Endothelial cell (in vitro differentiated cells): ENCODE measurements around the gene KCNIP3. TPM values are rescaled to one million over a fixed set of nuclear protein-coding genes. Genes with fewer than 3 reads are reported as not detected.
"Not testable (repeated sequence)": the region's sequence is repeated elsewhere in the genome, so short reads cannot be mapped to it uniquely, and the experiment has no call there.

Experiments used
- DNase-seq: peaks from one replicate; pipeline ENCODE4 v3.0.0; 2021; ENCODE audit warnings: low spot score
- H3K27ac Mint-ChIP-seq: one replicate; pipeline ENCODE4 v1.8.0; 2021; ENCODE audit warnings: mixed read lengths, inconsistent platforms; ENCODE audit not compliant: unreplicated experiment
- H3K27me3 Mint-ChIP-seq: one replicate; pipeline ENCODE4 v1.8.0; 2021; ENCODE audit warnings: mild to moderate bottlenecking, moderate library complexity, mixed read lengths, inconsistent platforms; ENCODE audit not compliant: unreplicated experiment
- H3K36me3 Mint-ChIP-seq: one replicate; pipeline ENCODE4 v1.8.0; 2021; ENCODE audit warnings: mild to moderate bottlenecking, low read depth, mixed read lengths, inconsistent platforms; ENCODE audit not compliant: unreplicated experiment
- H3K4me1 Mint-ChIP-seq: one replicate; pipeline ENCODE4 v1.8.0; 2021; ENCODE audit warnings: mild to moderate bottlenecking, mixed read lengths, inconsistent platforms; ENCODE audit not compliant: unreplicated experiment
- H3K4me3 Mint-ChIP-seq: one replicate; pipeline ENCODE4 v1.8.0; 2021; ENCODE audit warnings: mild to moderate bottlenecking, mixed read lengths, inconsistent platforms; ENCODE audit not compliant: unreplicated experiment
- H3K9me3 Mint-ChIP-seq: one replicate; pipeline ENCODE4 v1.8.0; 2021; ENCODE audit warnings: mixed read lengths, inconsistent platforms; ENCODE audit not compliant: unreplicated experiment
- CTCF ChIP-seq: fragments of 200-600 bp; sonication (generic); IDR thresholded peaks from one replicate; pipeline ENCODE4 v1.5.0; 2021; ENCODE audit warnings: antibody characterized with exemption; ENCODE audit not compliant: unreplicated experiment
- total RNA-seq: library from RNA; stranded (reverse); fragmentation: NEBNext Ultra II Directional; extraction: Animal tissue kit (Norgen Biotek cat#: 25700); gene quantifications from one replicate; pipeline ENCODE4 v1.2.1, GENCODE V29; 2021; ENCODE audit not compliant: unreplicated experiment

KCNIP3 gene
- total RNA-seq, 1 donor from 2014 or later: 0.26 TPM

GRCh38 chr2:95353613-95354468, 56.7 kb downstream of the KCNIP3 start:
- H3K4me1 Mint-ChIP-seq: no peaks in the 10 kb centered on the region
- no peak for DNase-seq
- TF ChIP-seq CTCF: no peak
- H3K36me3 Mint-ChIP-seq: no peaks in the 10 kb centered on the region
- no peak overlapping the region for H3K27ac Mint-ChIP-seq
- H3K4me3 Mint-ChIP-seq: no peak overlapping the region
- H3K9me3 Mint-ChIP-seq: no peaks in the 10 kb centered on the region
- H3K27me3 Mint-ChIP-seq: peaks cover 22% of the 10 kb centered on the region

- H3K27me3 Mint-ChIP-seq: peaks cover 20% of the 10 kb centered on the region
- H3K27ac Mint-ChIP-seq: no peak overlapping the region
- TF ChIP-seq CTCF: no peak
- no peaks in the 10 kb centered on the region for H3K9me3 Mint-ChIP-seq
- no peak overlapping the region for H3K4me3 Mint-ChIP-seq
- no peak for DNase-seq
- no peaks in the 10 kb centered on the region for H3K4me1 Mint-ChIP-seq
- H3K36me3 Mint-ChIP-seq: no peaks in the 10 kb centered on the region
These were observed 57.3 kb downstream of the KCNIP3 start for GRCh38 chr2:95354469-95354901.

DNA sequence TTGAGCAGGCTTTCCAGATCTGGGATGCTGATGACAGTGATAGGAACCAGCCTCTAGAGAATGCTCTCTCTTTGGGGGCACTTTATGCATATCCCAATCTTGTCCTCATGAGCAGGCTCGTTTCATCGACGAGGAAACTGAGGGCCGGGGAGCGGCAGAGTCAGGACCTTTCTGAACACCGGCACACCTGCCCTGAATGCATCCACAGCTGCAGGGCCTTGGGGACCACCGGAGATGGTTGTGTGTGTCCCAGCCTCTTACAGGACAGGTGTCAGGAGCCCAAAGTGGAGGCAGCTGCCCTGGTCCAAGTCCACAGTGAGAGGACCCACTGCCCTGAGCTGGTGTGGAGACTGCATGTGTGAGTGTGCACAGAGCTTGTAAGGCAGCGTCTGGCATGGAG, 57.8 kb downstream of the KCNIP3 start:
- H3K4me1 Mint-ChIP-seq: no peaks in the 10 kb centered on the region
- no peak overlapping the region for H3K4me3 Mint-ChIP-seq
- no peak for DNase-seq
- H3K36me3 Mint-ChIP-seq: no peaks in the 10 kb centered on the region
- no peak for TF ChIP-seq CTCF
- no peaks in the 10 kb centered on the region for H3K9me3 Mint-ChIP-seq
- peaks cover 19% of the 10 kb centered on the region for H3K27me3 Mint-ChIP-seq
- H3K27ac Mint-ChIP-seq: no peak overlapping the region

DNA sequence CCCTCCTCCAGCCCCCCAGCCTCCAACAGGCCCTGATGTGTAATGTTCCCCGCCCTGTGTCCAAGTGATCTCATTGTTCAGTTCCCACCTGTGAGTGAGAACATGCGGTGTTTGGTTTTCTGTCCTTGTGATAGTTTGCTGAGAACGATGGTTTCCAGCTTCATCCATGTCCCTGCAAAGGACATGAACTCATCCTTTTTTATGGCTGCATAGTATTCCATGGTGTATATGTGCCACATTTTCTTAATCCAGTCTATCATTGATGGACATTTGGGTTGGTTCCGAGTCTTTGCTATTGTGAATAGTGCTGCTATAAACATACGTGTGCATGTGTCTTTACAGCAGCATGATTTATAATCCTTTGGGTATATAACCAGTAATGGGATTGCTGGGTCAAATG, 58.3 kb downstream of the KCNIP3 start:
- not testable (repeated sequence) for H3K4me1 Mint-ChIP-seq, H3K4me3 Mint-ChIP-seq, H3K9me3 Mint-ChIP-seq, H3K27ac Mint-ChIP-seq, DNase-seq, H3K36me3 Mint-ChIP-seq
- peaks cover 18% of the 10 kb centered on the region for H3K27me3 Mint-ChIP-seq

- no peaks in the 10 kb centered on the region for H3K36me3 Mint-ChIP-seq
- peaks cover 10% of the 10 kb centered on the region for H3K27me3 Mint-ChIP-seq
- H3K27ac Mint-ChIP-seq: no peak overlapping the region
- no peak for TF ChIP-seq CTCF
- H3K9me3 Mint-ChIP-seq: no peaks in the 10 kb centered on the region
- no peak for DNase-seq
- no peaks in the 10 kb centered on the region for H3K4me1 Mint-ChIP-seq
- H3K4me3 Mint-ChIP-seq: no peak overlapping the region
These were observed 59.9 kb downstream of the KCNIP3 start for GRCh38 chr2:95356821-95357700.
